IPS-18c (cell line): ENCODE results near the gene FAM168B.
"Not testable (repeated sequence)": the region's sequence is repeated elsewhere in the genome, so short reads cannot be mapped to it uniquely, and the experiment has no call there.

Experiments used
- H3K4me3 ChIP-seq: 2 replicates; pipeline ENCODE4 v1.7.0; 2013; ENCODE audit warnings: low read depth, mild to moderate bottlenecking, low read length, moderate library complexity; ENCODE audit not compliant: insufficient read depth
- H3K9me3 ChIP-seq: one replicate; pipeline ENCODE4 v1.6.1; 2013; ENCODE audit warnings: mild to moderate bottlenecking, low read length, moderate library complexity; ENCODE audit not compliant: control insufficient read depth, insufficient read depth

FAM168B gene

GRCh38 chr2:131105950-131106801 is 12.9 kb upstream of the FAM168B start:
- no peaks in the 10 kb centered on the region for H3K9me3 ChIP-seq
- H3K4me3 ChIP-seq, result peak overlapping the region; percentile 87

- peak within 1 kb of the TSS; percentile 87 for H3K4me3 ChIP-seq
- no peaks in the 10 kb centered on the region for H3K9me3 ChIP-seq
Observed at GRCh38 chr2:131105156-131105949, 12.1 kb upstream of the FAM168B start, which contains the start of gene PLEKHB2. PLEKHB2 (plus strand) TSS chr2:131105336; CDS start chr2:131120942, 15,606 bp downstream.

GRCh38 chr2:131104487-131105155 is 11.4 kb upstream of the FAM168B start:
- Histone ChIP-seq H3K9me3 (no peaks in the 10 kb centered on the region), H3K4me3 (peak overlapping the region; percentile 87)

- Histone ChIP-seq H3K9me3 (no peaks in the 10 kb centered on the region), H3K4me3 (no peak overlapping the region)
Observed at GRCh38 chr2:131103165-131103564, 9.9 kb upstream of the FAM168B start.

- Histone ChIP-seq H3K9me3 (no peaks in the 10 kb centered on the region), H3K4me3 (no peak overlapping the region)
Observed at GRCh38 chr2:131094463-131095281, 1.4 kb upstream of the FAM168B start.

GRCh38 chr2:131093696-131094462 is 619 bp upstream of the FAM168B start:
- Histone ChIP-seq H3K4me3 (peak overlapping the region; percentile 70), H3K9me3 (no peaks in the 10 kb centered on the region)

- Histone ChIP-seq H3K9me3 (no peaks in the 10 kb centered on the region), H3K4me3 (peak overlapping the region; percentile 70)
Observed at GRCh38 chr2:131092458-131093005, 728 bp downstream of the FAM168B start.

GRCh38 chr2:131085646-131086045 is 7.6 kb downstream of the FAM168B start:
- H3K9me3 ChIP-seq, result no peaks in the 10 kb centered on the region
- H3K4me3 ChIP-seq, result no peak overlapping the region

- Histone ChIP-seq H3K4me3 (no peak overlapping the region), H3K9me3 (no peaks in the 10 kb centered on the region)
Observed at GRCh38 chr2:131081190-131081589, 12.1 kb downstream of the FAM168B start.

GRCh38 chr2:131079931-131080330 is 13.3 kb downstream of the FAM168B start:
- H3K9me3 ChIP-seq, H3K4me3 ChIP-seq: not testable (repeated sequence)

GRCh38 chr2:131077966-131078365 is 15.3 kb downstream of the FAM168B start:
- H3K9me3 ChIP-seq, result no peaks in the 10 kb centered on the region
- no peak overlapping the region for H3K4me3 ChIP-seq

- H3K4me3 ChIP-seq, result no peak overlapping the region
- H3K9me3 ChIP-seq, result no peaks in the 10 kb centered on the region
Observed at GRCh38 chr2:131077182-131077846, 15.9 kb downstream of the FAM168B start.

- H3K4me3 ChIP-seq, result no peak overlapping the region
- no peaks in the 10 kb centered on the region for H3K9me3 ChIP-seq
Observed at GRCh38 chr2:131076707-131077106, 16.6 kb downstream of the FAM168B start.

GRCh38 chr2:131075578-131075977 is 17.7 kb downstream of the FAM168B start:
- not testable (repeated sequence) for H3K9me3 ChIP-seq, H3K4me3 ChIP-seq

GRCh38 chr2:131068172-131068571 is 25.1 kb downstream of the FAM168B start:
- not testable (repeated sequence) for H3K4me3 ChIP-seq, H3K9me3 ChIP-seq
